K562 (cell line): ENCODE measurements around the gene KIF18B.
A peak's percentile ranks its signal among the peaks of the same experiment; 100 is the strongest.

Experiments
- CTCF ChIP-seq, 3 experiments: IDR thresholded peaks in 2 of 3; conservative IDR thresholded peaks in 1 of 3; 2 replicates each; pipeline ENCODE4 v1.5.1; 2011 to 2012; ENCODE audit warnings: low read length in 3 of 3, mild to moderate bottlenecking in 3 of 3, control low read depth in 2 of 3, improper control_type of control experiment in 1 of 3, inconsistent platforms in 1 of 3, low read depth in 1 of 3, mixed read lengths in 1 of 3, moderate library complexity in 1 of 3; ENCODE audit not compliant: insufficient read depth in 2 of 3
- GABPA ChIP-seq: fragments of 200-800 bp; sonication (Bioruptor generic); conservative IDR thresholded peaks from 2 replicates; pipeline ENCODE4 v1.6.1; 2016; ENCODE audit warnings: low read depth, missing genetic modification characterization, missing compliant biosample characterization
- JUNB ChIP-seq: fragments of 450-650 bp; formaldehyde crosslinking; conservative IDR thresholded peaks from 2 replicates; pipeline ENCODE4 v1.4.0; 2020; ENCODE audit warnings: mild to moderate bottlenecking
- MAFK ChIP-seq: IDR thresholded peaks from 2 replicates; pipeline ENCODE4 v1.6.1; 2011; ENCODE audit warnings: low read length, improper control_type of control experiment
- MED1 ChIP-seq: sonication (generic); formaldehyde crosslinking; IDR thresholded peaks from 2 replicates; pipeline ENCODE4 v1.8.1; 2023; ENCODE audit warnings: missing genetic modification reagents, borderline replicate concordance
- MITF ChIP-seq: IDR thresholded peaks from 2 replicates; pipeline ENCODE4 v1.6.1; 2014; ENCODE audit warnings: antibody characterized with exemption
- NFYB ChIP-seq: IDR thresholded peaks from 2 replicates; pipeline ENCODE4 v1.6.1; 2011; ENCODE audit warnings: mild to moderate bottlenecking, moderate library complexity; ENCODE audit not compliant: insufficient read length; ENCODE audit errors: extremely low read depth
- OTX1 ChIP-seq: fragments of 450-650 bp; formaldehyde crosslinking; IDR thresholded peaks from 2 replicates; pipeline ENCODE4 v1.4.0; 2022; ENCODE audit warnings: mild to moderate bottlenecking
- PTTG1 ChIP-seq: fragments of 450-650 bp; IDR thresholded peaks from 2 replicates; pipeline ENCODE4 v1.6.1; 2016; ENCODE audit warnings: low read depth, mild to moderate bottlenecking, missing genetic modification characterization, missing compliant biosample characterization
- RBM22 ChIP-seq: fragments of 200-400 bp; formaldehyde crosslinking; IDR thresholded peaks from 2 replicates; pipeline ENCODE4 v1.6.1; 2018; ENCODE audit warnings: low read length, low read depth; ENCODE audit not compliant: poor library complexity, severe bottlenecking
- TCF7L2 ChIP-seq: fragments of 150-350 bp; IDR thresholded peaks from 2 replicates; pipeline ENCODE4 v1.6.1; 2016; ENCODE audit warnings: low read depth, mild to moderate bottlenecking, low read length, moderate library complexity
- THRB ChIP-seq: fragments of 450-650 bp; formaldehyde crosslinking; conservative IDR thresholded peaks from 2 replicates; pipeline ENCODE4 v1.4.0; 2022; ENCODE audit warnings: mild to moderate bottlenecking, missing genetic modification characterization
- TRIM24 ChIP-seq, 2 experiments: fragments of 450-650 bp; IDR thresholded peaks; 2 replicates each; pipeline ENCODE4 v1.6.1; 2016
- ZNF311 ChIP-seq: fragments of 250-450 bp; sonication (Bioruptor Pico); IDR thresholded peaks from 2 replicates; pipeline ENCODE4 v1.4.0; 2020; ENCODE audit warnings: mild to moderate bottlenecking, moderate library complexity

- TF ChIP-seq GABPA (tag) (no peak), OTX1 (no peak), PTTG1 (tag) (no peak), TCF7L2 (no peak), TRIM24 (IDR thresholded peaks at IDR 0.05) (no peak), NFYB (no peak), RBM22 (no peak), CTCF (IDR thresholded peaks at IDR 0.05 in 2 of 3, conservative IDR thresholded peaks at IDR 0.05 in 1 of 3; ENCODE audit: insufficient read depth in 2 of 3, low read depth in 1 of 3, low read length in 3 of 3) (peak; percentile 31 to 52 (median 43); a peak in 5 of 6 replicates), MITF (no peak), MAFK (no peak), MED1 (CRISPR knock-in tag) (no peak), THRB (no peak), ZNF311 (no peak), JUNB (CRISPR knock-in tag) (no peak)
These were observed 14.4 kb upstream of the KIF18B start for GRCh38 chr17:44961921-44962350.
